Breast epithelium (tissue), 3 donors: ENCODE results near the gene SLX4IP.

Experiments used
- POLR2A ChIP-seq: fragments of 450-650 bp; IDR thresholded peaks from one replicate; pipeline ENCODE4 v1.6.1; 2016; ENCODE audit warnings: antibody characterized with exemption, mild to moderate bottlenecking, moderate library complexity
- POLR2AphosphoS5 ChIP-seq, 3 donors: sonication (generic); formaldehyde crosslinking; IDR thresholded peaks; one replicate each; pipeline ENCODE4 v1.6.1; 2017; ENCODE audit warnings: antibody characterized with exemption in 3 of 3
- TF ChIP-seq, protein P1 (sequence below), 3 donors: fragments of 450-650 bp; IDR thresholded peaks; one replicate each; pipeline ENCODE4 v1.5.1; 2016 to 2017; ENCODE audit warnings: antibody characterized with exemption in 3 of 3, mild to moderate bottlenecking in 3 of 3, moderate library complexity in 3 of 3

DNA sequence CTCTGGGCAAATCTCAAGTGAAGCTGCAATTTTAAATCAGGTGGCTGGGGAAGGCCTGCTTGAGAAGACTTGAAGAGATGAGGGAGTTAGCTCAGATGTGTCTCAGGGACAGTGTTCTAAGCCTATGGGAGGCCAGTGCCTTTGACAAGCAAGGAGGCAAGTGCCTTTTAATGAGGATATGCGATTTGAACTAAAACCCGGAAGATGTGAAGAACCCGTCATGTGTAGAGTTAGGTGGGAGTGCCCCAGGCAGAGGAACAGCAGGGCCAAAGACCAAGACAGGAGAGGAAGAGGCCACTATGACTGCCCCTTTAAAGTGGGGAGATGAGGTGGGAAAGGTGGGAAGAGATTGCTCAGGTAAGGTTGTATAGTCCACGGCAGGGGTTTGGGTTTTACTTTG, 71.9 kb downstream of the SLX4IP start:
- TF ChIP-seq, protein P1, sequence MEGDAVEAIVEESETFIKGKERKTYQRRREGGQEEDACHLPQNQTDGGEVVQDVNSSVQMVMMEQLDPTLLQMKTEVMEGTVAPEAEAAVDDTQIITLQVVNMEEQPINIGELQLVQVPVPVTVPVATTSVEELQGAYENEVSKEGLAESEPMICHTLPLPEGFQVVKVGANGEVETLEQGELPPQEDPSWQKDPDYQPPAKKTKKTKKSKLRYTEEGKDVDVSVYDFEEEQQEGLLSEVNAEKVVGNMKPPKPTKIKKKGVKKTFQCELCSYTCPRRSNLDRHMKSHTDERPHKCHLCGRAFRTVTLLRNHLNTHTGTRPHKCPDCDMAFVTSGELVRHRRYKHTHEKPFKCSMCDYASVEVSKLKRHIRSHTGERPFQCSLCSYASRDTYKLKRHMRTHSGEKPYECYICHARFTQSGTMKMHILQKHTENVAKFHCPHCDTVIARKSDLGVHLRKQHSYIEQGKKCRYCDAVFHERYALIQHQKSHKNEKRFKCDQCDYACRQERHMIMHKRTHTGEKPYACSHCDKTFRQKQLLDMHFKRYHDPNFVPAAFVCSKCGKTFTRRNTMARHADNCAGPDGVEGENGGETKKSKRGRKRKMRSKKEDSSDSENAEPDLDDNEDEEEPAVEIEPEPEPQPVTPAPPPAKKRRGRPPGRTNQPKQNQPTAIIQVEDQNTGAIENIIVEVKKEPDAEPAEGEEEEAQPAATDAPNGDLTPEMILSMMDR (IDR thresholded peaks at IDR 0.05) = no peak
- TF ChIP-seq POLR2A = no peak
- TF ChIP-seq POLR2AphosphoS5 (IDR thresholded peaks at IDR 0.05) = no peak
